PC-9 (cell line): ENCODE measurements around the gene ATRN. TPM values are rescaled to one million over a fixed set of nuclear protein-coding genes. Genes with fewer than 3 reads are reported as not detected.

Experiments
- BruUV-seq: library from RNA; stranded (reverse); fragments of 400-500 nt; replicated peaks from 2 replicates; lab custom pipeline; 2021; lab: Mats Ljungman, UMichigan
- CTCF ChIA-PET: fragments of 300-600 bp; sonication (Branson Sonifier 250); formaldehyde crosslinking; loops from one replicate; lab custom pipeline; 2022; ENCODE audit warnings: antibody characterized with exemption; lab: Charles Lee
- POLR2A ChIA-PET: fragments of 300-600 bp; sonication (Branson Sonifier 250); formaldehyde crosslinking; loops from one replicate; lab custom pipeline; 2022; ENCODE audit warnings: antibody characterized with exemption; ENCODE audit not compliant: unreplicated experiment; lab: Charles Lee
- DNase-seq, 2 experiments: peaks; one replicate each; pipeline versions ENCODE4 v3.0.0 to v3.0.0-alpha.2; 2015 to 2022; ENCODE audit warnings: mixed read lengths in 1 of 2
- H2AFZ ChIP-seq: fragments of 200-600 bp; sonication (generic); 2 replicates; pipeline ENCODE4 v1.8.1; 2017; ENCODE audit warnings: antibody characterized with exemption
- H3F3A ChIP-seq: fragments of 200-600 bp; sonication (generic); 2 replicates; pipeline ENCODE4 v1.8.1; 2017; ENCODE audit warnings: antibody characterized with exemption, mild to moderate bottlenecking, low read depth; ENCODE audit not compliant: insufficient read depth
- H3K27ac ChIP-seq: fragments of 200-600 bp; sonication (generic); 2 replicates; pipeline ENCODE4 v1.6.1; 2016; ENCODE audit warnings: mixed run types
- H3K27me3 ChIP-seq: fragments of 200-600 bp; sonication (generic); 2 replicates; pipeline ENCODE4 v1.6.1; 2016; ENCODE audit warnings: low read depth, mixed run types; ENCODE audit not compliant: insufficient read depth
- H3K36me3 ChIP-seq: fragments of 200-600 bp; sonication (generic); 2 replicates; pipeline ENCODE4 v1.6.1; 2016; ENCODE audit warnings: low read depth, mixed run types
- H3K4me1 ChIP-seq: fragments of 200-600 bp; sonication (generic); replicated peaks from 2 replicates; pipeline ENCODE4 v1.6.1; 2016; ENCODE audit warnings: mixed run types; ENCODE audit not compliant: insufficient read depth
- H3K4me2 ChIP-seq: fragments of 200-600 bp; sonication (generic); 2 replicates; pipeline ENCODE4 v1.6.1; 2017; ENCODE audit warnings: mixed run types
- H3K4me3 ChIP-seq: fragments of 200-600 bp; sonication (generic); 2 replicates; pipeline ENCODE4 v1.6.1; 2016; ENCODE audit warnings: mixed run types
- H3K79me2 ChIP-seq: fragments of 200-600 bp; sonication (generic); 2 replicates; pipeline ENCODE4 v1.6.1; 2017; ENCODE audit warnings: low read depth, mixed run types
- H3K9me2 ChIP-seq: fragments of 200-600 bp; sonication (generic); 2 replicates; pipeline ENCODE4 v1.8.1; 2017; ENCODE audit warnings: mild to moderate bottlenecking; ENCODE audit not compliant: insufficient read depth
- H3K9me3 ChIP-seq: fragments of 200-600 bp; sonication (generic); 2 replicates; pipeline ENCODE4 v1.8.1; 2016; ENCODE audit warnings: low read depth; ENCODE audit not compliant: insufficient read depth
- H4K20me1 ChIP-seq: fragments of 200-600 bp; sonication (generic); 2 replicates; pipeline ENCODE4 v1.8.1; 2017; ENCODE audit not compliant: insufficient read depth
- EZH2 ChIP-seq: fragments of 200-600 bp; sonication (generic); IDR thresholded peaks from 2 replicates; pipeline ENCODE4 v1.8.0; 2017; ENCODE audit warnings: antibody characterized with exemption, low read depth
- intact Hi-C: fragments of 100-400 bp; cut with micrococcal nuclease; formaldehyde crosslinking; loops from one replicate; pipeline ENCODE4 v1.10.0; 2022; ENCODE audit not compliant: unreplicated experiment
- total RNA-seq: library from RNA; stranded (reverse); gene quantifications from 2 replicates; pipeline ENCODE4 v1.2.3, GENCODE V29; 2021
- TF ChIP-seq, protein P1 (sequence below): fragments of 200-600 bp; sonication (generic); conservative IDR thresholded peaks from 2 replicates; pipeline ENCODE4 v1.6.1; 2017; ENCODE audit warnings: mixed run types, antibody characterized with exemption, mild to moderate bottlenecking, moderate library complexity

The ATRN gene
- total RNA-seq, 1 experiment from 2014 or later = 34.9 TPM

DNA sequence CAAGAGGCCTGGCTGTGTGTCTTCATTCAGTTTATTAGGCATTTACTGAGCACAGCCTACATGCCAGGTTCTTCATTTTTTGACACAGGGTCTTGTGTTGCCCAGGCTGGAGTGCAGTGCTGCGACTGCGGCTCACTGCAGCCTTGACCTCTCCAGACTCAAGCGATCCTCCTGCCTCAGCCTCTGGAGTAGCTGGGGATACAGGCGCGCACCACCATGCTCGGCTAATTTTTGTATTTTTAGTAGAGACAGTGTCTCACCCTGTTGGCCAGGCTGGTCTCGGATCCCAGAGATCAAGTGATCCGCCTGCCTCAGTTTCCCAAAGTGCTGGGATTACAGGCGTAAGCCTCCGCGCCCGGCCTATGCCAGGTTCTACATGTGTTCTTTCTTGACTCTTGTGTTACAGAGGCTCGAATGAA lies 601 bp upstream of the ATRN start:
- Histone ChIP-seq H3F3A (no peaks in the 10 kb centered on the region), H3K27ac (no peak overlapping the region), H3K79me2 (peaks cover 33% of the 10 kb centered on the region), H3K27me3 (no peaks in the 10 kb centered on the region), H4K20me1 (no peaks in the 10 kb centered on the region; the same call in 1 of the 2 replicates), H2AFZ (peak overlapping the region; percentile 98), H3K36me3 (no peaks in the 10 kb centered on the region), H3K4me2 (peak overlapping the region; percentile 98), H3K9me3 (no peaks in the 10 kb centered on the region), H3K9me2 (no peaks in the 10 kb centered on the region), H3K4me3 (peak overlapping the region; percentile 80), H3K4me1 (peaks cover 22% of the 10 kb centered on the region)
- ChIA-PET CTCF (interaction anchor here (0.6 kb wide), 1 partner anchor 153 kb away, joined by 3 read pairs; no protein-coding TSS in a partner anchor), POLR2A (interaction anchor here (0.6 kb wide), 2 partner anchors 8 to 13 kb away, joined by 4 read pairs; no protein-coding TSS in a partner anchor)
- TSS peak; percentile 86 for BruUV-seq
- DNase-seq = no peak
- intact Hi-C loops = loop anchor here (1.0 to 10.0 kb wide), 2 partner anchors 62 to 245 kb away; no protein-coding TSS in a partner anchor
- TF ChIP-seq, protein P1, sequence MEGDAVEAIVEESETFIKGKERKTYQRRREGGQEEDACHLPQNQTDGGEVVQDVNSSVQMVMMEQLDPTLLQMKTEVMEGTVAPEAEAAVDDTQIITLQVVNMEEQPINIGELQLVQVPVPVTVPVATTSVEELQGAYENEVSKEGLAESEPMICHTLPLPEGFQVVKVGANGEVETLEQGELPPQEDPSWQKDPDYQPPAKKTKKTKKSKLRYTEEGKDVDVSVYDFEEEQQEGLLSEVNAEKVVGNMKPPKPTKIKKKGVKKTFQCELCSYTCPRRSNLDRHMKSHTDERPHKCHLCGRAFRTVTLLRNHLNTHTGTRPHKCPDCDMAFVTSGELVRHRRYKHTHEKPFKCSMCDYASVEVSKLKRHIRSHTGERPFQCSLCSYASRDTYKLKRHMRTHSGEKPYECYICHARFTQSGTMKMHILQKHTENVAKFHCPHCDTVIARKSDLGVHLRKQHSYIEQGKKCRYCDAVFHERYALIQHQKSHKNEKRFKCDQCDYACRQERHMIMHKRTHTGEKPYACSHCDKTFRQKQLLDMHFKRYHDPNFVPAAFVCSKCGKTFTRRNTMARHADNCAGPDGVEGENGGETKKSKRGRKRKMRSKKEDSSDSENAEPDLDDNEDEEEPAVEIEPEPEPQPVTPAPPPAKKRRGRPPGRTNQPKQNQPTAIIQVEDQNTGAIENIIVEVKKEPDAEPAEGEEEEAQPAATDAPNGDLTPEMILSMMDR = no peak
- no peak for TF ChIP-seq EZH2

DNA sequence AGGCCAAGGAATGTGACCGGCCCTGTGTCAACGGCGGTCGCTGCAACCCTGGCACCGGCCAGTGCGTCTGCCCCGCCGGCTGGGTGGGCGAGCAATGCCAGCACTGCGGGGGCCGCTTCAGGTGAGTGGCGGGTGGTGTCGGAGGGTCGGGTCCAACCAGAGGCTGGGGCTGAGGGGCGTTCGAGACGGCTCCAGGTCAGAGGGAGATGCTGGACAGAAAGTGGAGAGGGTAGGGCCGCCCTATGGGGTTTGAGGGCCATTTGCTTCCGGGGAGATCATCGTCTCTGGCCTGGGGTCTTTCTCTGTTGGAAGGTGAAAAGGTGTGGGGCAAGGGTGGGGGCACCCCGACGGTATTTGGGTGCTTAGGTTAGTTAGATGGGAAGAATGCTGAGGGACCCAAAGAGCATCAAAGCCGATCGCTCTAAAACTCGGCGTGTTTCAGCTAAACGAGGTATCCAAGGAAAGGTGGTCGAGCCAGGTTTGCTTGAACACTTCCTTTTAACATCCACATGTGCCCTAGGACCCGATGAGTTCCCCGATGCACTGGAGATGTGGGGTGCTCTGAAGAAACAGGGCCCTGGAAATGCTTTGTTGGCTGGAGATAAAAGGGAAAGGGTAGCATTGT lies 691 bp downstream of the ATRN start:
- peak overlapping the region; percentile 80 for H3K4me3 ChIP-seq
- H3K36me3 ChIP-seq = no peaks in the 10 kb centered on the region
- H3K4me1 ChIP-seq = peaks cover 22% of the 10 kb centered on the region
- H4K20me1 ChIP-seq = no peaks in the 10 kb centered on the region; the same call in 1 of the 2 replicates
- ChIA-PET CTCF (no interaction called here), POLR2A (interaction anchor here (0.7 kb wide), 1 partner anchor 43 kb away, joined by 5 read pairs; no protein-coding TSS in a partner anchor)
- BruUV-seq = no TSS peak
- no peak for DNase-seq
- no peaks in the 10 kb centered on the region for H3K9me3 ChIP-seq
- peak overlapping the region; percentile 98 for H3K4me2 ChIP-seq
- TF ChIP-seq EZH2 = no peak
- TF ChIP-seq, protein P1 = no peak
- H3K27ac ChIP-seq = no peak overlapping the region
- H3F3A ChIP-seq = no peaks in the 10 kb centered on the region
- H2AFZ ChIP-seq = peak overlapping the region; percentile 98
- peaks cover 39% of the 10 kb centered on the region for H3K79me2 ChIP-seq
- H3K9me2 ChIP-seq = no peaks in the 10 kb centered on the region
- no peaks in the 10 kb centered on the region for H3K27me3 ChIP-seq
- intact Hi-C loops = loop anchor here (10.0 kb wide), 1 partner anchor 247 kb away; no protein-coding TSS in a partner anchor

DNA sequence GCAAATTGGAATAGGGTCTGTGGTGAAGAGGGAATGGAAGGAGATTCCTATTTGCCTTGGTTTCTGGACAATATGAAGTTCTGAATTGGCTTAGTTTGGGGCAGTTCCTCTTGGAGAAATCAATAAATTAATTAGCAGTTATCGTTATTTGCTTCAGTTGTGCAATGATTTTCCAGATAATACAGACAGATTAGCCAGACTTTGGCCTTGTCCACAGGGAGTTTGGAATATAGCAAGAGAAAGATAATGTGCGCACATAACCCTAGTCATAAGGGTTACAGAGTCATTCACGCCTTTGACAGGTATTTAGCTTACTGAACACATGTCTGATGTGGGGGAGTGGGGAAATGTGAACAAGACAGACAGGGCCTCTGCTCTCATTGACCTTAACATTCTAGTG lies 1.3 kb downstream of the ATRN start:
- intact Hi-C loops = loop anchor here (10.0 kb wide), 1 partner anchor 247 kb away; no protein-coding TSS in a partner anchor
- H3K9me3 ChIP-seq = no peaks in the 10 kb centered on the region
- no peak for DNase-seq
- TF ChIP-seq EZH2 = no peak
- TF ChIP-seq, protein P1 = no peak
- ChIA-PET POLR2A (interaction anchor here (0.6 to 0.7 kb wide), 2 partner anchors 43 to 64 kb away, joined by 5 to 10 read pairs; no protein-coding TSS in a partner anchor), CTCF (no interaction called here)
- no peak overlapping the region for H3K27ac ChIP-seq
- no peaks in the 10 kb centered on the region for H3K27me3 ChIP-seq
- H3K4me3 ChIP-seq = peak overlapping the region; percentile 80
- peak overlapping the region; percentile 98; the same call in 1 of the 2 replicates for H2AFZ ChIP-seq
- no peaks in the 10 kb centered on the region; the same call in 1 of the 2 replicates for H4K20me1 ChIP-seq
- H3K36me3 ChIP-seq = no peaks in the 10 kb centered on the region
- BruUV-seq = no TSS peak
- H3K4me1 ChIP-seq = peaks cover 22% of the 10 kb centered on the region
- no peaks in the 10 kb centered on the region for H3K9me2 ChIP-seq
- H3F3A ChIP-seq = no peaks in the 10 kb centered on the region
- H3K4me2 ChIP-seq = peak overlapping the region; percentile 98
- H3K79me2 ChIP-seq = peaks cover 39% of the 10 kb centered on the region
